GM12891 (cell line): ENCODE data around the gene LUC7L2.

Experiments
- POLR2A ChIP-seq: IDR thresholded peaks from 2 replicates; pipeline ENCODE4 v1.6.1; 2011; ENCODE audit warnings: low read depth, low read length, control low read depth
- POLR2AphosphoS5 ChIP-seq: IDR thresholded peaks from 2 replicates; pipeline ENCODE4 v1.6.1; 2011; ENCODE audit warnings: low read depth, low read length, control low read depth

GRCh38 chr7:139317939-139318505 is 41.7 kb upstream of the LUC7L2 start:
- TF ChIP-seq POLR2AphosphoS5 (no peak), POLR2A (no peak)
